GM13976 (cell line): ENCODE measurements around the gene ITPR2.

Experiments used
- DNase-seq: peaks from one replicate; pipeline ENCODE4 v3.0.0; 2012; ENCODE audit warnings: low spot score
- in situ Hi-C: fragments of 300-500 bp; cut with MboI; formaldehyde crosslinking; loops from one replicate; pipeline ENCODE4 v1.12.0; 2022; ENCODE audit warnings: low sequenced_read_pairs, mixed read lengths, inconsistent platforms; ENCODE audit not compliant: unreplicated experiment
- TF ChIP-seq, protein P1 (sequence below): IDR thresholded peaks from 2 replicates; pipeline ENCODE4 v1.5.1; 2012; ENCODE audit warnings: borderline replicate concordance, mild to moderate bottlenecking; ENCODE audit not compliant: insufficient read depth; ENCODE audit errors: extremely low read depth, missing control alignments, control extremely low read depth

ITPR2 gene

DNA sequence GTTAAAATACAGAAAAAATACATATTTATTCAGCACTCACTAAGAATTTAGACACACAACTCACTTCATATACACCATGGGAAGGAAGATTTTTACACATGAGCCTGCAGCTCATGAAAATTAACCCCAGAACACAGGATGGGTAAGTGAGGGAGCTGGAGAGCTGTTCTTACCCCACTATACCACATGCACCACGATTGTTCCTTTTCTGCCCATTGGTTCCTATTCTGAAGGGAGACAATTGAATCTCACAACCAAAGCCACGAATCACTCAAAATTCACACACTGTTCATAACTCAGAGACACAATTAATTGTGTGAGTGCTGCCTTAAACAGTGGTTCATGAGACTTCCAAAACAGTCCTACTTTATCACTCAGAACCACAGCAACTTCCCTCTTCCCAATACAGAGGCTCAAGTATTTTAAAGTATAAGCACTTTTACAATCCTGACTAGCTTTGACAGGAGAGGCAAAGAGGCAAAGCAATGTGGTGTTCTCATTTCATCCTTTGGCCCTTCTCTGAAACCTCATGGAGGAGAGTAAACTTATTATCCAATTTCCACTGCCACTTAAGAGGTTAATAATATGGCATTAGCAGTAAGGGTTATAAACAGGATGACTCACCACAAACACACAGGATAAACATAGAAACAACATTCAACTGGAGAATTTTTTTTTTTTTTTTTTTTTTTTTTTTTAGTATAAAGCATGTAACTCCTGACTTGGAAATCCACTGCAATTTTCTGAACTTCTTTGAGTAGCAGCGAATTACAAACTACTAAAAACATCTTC, 59.5 kb downstream of the ITPR2 start:
- TF ChIP-seq, protein P1, sequence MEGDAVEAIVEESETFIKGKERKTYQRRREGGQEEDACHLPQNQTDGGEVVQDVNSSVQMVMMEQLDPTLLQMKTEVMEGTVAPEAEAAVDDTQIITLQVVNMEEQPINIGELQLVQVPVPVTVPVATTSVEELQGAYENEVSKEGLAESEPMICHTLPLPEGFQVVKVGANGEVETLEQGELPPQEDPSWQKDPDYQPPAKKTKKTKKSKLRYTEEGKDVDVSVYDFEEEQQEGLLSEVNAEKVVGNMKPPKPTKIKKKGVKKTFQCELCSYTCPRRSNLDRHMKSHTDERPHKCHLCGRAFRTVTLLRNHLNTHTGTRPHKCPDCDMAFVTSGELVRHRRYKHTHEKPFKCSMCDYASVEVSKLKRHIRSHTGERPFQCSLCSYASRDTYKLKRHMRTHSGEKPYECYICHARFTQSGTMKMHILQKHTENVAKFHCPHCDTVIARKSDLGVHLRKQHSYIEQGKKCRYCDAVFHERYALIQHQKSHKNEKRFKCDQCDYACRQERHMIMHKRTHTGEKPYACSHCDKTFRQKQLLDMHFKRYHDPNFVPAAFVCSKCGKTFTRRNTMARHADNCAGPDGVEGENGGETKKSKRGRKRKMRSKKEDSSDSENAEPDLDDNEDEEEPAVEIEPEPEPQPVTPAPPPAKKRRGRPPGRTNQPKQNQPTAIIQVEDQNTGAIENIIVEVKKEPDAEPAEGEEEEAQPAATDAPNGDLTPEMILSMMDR, result no peak
- in situ Hi-C loops, result no loop called here
- DNase-seq, result no peak

DNA sequence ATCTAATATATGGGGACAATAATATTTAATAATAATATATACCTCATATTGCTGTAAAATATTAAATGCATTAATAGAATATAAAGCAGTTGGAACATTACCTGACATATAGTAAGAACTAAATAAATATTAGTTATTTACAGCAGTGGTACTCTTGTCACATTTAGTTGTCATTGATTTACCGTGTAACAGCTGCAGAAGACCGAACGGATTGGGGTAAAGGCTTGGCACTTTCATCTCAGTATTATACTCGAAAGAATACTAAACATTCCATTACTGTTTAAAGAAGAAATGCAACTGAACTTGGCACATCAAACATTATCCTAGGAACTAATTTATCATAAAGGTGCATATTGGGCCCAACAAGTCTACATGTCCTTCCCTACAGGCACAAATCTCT, 61.1 kb downstream of the ITPR2 start:
- TF ChIP-seq, protein P1, result no peak
- no peak for DNase-seq
- in situ Hi-C loops, result no loop called here

DNA sequence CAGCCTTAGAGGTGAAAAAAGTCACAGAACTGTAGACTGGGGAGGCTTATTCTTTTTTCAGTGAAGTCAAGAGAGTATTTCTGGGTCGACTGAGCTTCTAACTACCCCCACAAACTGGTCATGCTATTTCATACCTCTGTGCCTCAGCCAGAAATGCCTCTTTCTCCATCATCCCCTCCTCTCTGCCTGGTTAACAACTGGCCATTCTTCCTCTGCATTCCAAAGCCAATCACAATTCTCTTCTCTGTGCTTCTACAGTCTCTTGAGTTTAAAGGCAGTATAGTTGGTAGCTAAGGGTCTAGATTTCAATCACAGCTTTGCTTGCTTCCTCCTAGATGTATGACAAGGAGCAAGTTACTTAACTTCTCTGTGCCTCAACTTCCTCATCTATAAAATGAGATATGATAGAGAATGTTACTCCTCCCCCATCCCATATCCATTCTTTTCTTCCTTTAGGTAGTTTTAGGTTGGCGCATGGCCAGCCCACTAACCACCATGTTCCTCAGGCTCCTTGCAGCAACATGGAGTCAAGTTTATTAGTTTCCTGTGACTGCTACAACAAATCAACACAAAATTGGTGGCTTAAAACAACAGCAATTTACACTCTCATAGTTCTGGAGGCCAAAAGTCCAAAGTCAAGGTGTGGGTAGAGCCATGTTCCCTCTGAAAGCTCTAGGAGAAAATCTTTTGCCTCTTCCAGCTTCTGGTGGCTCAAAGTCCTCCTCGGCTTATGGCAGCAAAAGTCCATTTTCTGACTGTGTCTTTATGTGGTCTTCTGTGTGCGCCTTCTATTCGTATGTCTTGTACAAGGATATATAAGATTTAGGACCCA, 62.5 kb downstream of the ITPR2 start:
- in situ Hi-C loops, result no loop called here
- DNase-seq, result no peak
- TF ChIP-seq, protein P1, result no peak

DNA sequence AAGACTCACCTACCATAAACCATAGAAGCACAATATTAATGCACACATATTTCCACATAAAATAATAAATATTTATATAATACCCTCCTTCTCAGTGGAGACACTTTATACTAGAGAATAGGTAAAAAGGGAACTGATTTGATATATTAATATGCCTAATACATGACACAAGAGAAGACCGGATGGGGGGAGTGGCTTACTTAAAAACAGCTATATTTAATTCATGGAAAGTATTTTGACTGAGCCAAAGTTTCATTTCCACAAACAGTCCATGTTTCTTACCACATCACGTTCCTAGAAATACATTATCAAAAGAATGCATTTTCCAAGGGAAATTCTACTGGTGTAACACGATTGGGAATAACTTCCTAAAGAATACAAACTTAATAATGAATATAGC, 63.4 kb downstream of the ITPR2 start:
- TF ChIP-seq, protein P1, result no peak
- DNase-seq, result no peak

DNA sequence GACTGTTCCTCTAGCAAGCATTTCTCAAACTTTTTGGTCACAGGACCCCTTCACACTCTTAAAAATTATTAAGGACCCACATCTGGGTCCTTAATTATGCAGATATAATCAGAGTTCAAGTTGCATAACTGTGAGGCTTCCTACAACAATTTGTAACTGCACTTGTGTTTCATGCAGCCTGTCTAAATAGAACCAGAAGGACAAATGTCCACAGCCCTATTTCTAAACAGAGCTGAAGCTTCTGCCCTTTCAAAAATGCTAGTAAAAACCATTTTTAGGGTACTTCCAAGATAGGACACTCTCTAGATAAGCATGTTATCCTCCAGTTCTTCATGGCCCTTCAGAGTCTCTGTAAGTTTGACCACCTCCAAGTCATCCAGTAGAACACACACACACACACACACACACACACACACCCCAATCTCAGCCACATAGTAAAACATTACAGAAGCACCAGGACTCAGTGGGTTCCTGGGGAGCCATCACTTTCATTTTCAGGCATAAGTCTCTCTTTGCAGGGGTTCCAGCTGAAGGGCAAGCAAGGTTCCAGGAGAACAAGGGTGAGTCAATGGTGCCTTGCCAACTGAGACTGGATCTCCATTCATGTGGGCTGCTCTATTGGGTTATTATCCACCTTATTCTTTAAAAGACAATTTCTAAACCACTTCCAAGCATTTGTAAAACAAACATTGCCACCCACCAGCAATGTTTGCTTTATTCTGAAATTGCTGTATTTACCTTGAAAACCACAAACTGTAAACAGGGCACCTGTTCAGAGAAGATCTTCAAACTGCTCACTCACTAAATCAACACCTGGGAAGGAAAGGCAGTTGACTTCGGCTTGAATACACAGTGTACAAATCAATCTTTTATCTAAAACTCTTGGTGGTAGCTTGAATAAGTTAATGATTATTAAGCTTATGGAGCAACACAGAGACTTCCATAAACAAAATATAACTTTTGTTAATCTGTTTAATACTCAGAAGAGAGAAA, 64.1 kb downstream of the ITPR2 start:
- TF ChIP-seq, protein P1, result no peak
- DNase-seq, result no peak
- in situ Hi-C loops, result no loop called here

More for the DNA sequence above, 63.4 kb downstream of the ITPR2 start:
- in situ Hi-C loops, result no loop called here

DNA sequence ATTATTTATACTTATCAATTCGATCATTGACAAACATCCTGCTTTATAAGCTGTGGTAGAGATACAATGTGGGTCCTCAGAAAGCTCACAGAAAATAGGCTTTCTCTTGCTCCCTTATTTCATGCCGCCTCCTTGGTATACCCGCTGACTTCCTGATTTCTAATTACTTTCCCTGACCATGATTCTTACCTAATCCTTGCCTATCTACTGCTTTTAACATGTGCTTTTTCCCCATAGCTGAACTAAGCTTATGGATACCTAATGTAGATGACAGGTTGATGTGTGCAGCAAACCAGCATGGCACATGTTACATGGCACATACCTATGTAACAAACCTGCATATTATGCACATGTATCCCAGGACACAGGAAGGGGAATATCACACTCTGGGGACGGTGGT, 65.1 kb downstream of the ITPR2 start:
- DNase-seq, result no peak
- in situ Hi-C loops, result no loop called here
- TF ChIP-seq, protein P1, result no peak
